AG10803 (cell line): ENCODE measurements around the gene VDR.
A peak's percentile ranks its signal among the peaks of the same experiment; 100 is the strongest.

Source experiments
- DNase-seq: peaks from one replicate; pipeline ENCODE4 v3.0.0; 2010; ENCODE audit warnings: low read depth
- H3K4me3 ChIP-seq: 2 replicates; pipeline ENCODE4 v1.5.1; 2011; ENCODE audit warnings: mild to moderate bottlenecking, low read length, control low read depth
- TF ChIP-seq, protein P1 (sequence below): conservative IDR thresholded peaks from 2 replicates; pipeline ENCODE4 v1.5.1; 2011; ENCODE audit warnings: mild to moderate bottlenecking, low read length, control low read depth, inconsistent platforms

The VDR gene

DNA sequence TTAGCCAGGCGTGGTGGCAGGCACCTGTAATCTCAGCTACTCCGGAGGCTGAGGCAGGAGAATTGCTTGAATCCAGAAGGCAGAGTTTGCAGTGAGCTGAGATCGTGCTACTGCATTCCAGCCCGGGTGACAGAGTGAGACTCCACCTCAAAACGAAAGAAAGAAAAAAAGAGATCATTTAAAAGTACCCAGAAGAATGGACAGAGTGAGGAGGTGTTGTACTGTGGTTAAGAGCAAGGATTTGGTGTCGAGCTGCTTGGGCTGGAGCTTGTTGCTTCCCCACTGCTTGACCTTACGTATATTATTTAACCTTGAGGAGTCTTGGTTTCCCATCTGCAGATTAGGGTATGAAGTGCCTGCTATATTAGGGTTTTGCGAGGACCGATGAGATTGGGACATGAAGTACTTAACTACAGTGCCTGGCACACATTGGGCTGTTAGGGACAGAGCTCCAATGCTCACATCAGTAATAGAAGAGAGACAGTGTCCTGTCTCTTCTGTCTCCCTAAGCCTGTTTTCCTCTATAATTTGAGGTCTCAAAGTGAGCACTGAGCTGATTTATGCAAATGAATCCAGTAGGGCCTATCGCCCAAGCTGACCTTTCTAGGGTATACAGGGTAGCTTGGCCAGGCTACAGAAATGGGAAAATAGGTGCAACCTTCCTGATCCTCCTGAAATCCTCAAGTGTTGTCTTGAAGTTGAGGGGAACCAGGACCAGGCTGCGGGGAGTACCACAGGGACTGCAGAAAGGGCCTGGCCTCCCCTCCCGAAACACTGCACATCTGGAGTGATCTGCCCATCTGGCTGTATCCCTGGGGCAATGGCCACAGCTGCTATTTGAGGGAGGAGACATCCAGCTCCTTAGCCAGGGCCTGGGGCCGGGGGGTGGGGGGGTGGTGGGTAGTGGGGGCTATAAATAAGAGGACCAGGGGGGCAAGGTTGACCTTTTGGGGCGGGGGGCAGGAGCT lies 76.5 kb downstream of the VDR start:
- DNase-seq, result no peak
- H3K4me3 ChIP-seq, result no peak overlapping the region
- TF ChIP-seq, protein P1, sequence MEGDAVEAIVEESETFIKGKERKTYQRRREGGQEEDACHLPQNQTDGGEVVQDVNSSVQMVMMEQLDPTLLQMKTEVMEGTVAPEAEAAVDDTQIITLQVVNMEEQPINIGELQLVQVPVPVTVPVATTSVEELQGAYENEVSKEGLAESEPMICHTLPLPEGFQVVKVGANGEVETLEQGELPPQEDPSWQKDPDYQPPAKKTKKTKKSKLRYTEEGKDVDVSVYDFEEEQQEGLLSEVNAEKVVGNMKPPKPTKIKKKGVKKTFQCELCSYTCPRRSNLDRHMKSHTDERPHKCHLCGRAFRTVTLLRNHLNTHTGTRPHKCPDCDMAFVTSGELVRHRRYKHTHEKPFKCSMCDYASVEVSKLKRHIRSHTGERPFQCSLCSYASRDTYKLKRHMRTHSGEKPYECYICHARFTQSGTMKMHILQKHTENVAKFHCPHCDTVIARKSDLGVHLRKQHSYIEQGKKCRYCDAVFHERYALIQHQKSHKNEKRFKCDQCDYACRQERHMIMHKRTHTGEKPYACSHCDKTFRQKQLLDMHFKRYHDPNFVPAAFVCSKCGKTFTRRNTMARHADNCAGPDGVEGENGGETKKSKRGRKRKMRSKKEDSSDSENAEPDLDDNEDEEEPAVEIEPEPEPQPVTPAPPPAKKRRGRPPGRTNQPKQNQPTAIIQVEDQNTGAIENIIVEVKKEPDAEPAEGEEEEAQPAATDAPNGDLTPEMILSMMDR, result no peak

DNA sequence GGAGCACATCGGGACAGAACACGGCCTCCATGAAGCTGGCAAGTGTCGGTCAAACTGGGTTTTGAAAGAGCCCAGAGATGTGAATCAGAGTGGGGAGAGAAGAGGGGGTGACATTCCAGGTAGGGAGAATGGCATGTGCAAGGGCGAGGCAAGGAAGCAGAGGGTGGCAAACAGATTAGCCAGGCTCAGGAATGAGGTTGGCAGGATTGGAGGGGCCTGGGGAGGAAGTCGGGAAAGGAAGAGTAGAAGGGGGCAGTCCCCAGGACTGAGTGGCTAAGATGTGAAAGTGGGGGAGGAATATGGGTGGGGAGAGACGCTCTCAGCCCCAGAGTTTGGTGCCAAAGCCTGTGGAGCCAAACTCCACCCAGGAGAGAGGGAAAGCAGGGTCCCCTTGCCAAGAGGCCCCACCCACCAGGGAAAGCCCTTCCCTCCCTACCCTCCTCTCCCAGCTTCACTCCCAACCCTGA lies 79.6 kb downstream of the VDR start:
- TF ChIP-seq, protein P1, result no peak
- no peak overlapping the region for H3K4me3 ChIP-seq
- no peak for DNase-seq

DNA sequence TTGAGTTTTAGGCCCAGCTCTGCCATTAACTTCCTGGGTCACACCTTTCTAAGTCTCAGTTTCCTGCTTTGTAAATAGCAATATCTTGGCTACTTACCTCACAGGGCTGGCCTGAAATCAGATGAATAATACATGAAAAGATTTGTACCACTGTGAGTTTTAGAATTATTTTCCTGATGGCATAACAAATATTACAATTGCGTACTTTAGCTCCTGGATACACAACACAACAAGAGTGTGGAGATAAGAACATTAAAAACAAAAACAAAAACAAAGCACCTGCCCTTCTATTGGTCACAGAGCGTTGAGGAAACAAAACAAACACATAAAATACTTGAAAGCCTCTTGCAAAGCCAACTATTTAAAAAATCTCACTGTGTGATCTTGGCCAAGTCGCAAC lies 80.2 kb downstream of the VDR start:
- no peak overlapping the region for H3K4me3 ChIP-seq
- TF ChIP-seq, protein P1, result no peak
- DNase-seq, result no peak

DNA sequence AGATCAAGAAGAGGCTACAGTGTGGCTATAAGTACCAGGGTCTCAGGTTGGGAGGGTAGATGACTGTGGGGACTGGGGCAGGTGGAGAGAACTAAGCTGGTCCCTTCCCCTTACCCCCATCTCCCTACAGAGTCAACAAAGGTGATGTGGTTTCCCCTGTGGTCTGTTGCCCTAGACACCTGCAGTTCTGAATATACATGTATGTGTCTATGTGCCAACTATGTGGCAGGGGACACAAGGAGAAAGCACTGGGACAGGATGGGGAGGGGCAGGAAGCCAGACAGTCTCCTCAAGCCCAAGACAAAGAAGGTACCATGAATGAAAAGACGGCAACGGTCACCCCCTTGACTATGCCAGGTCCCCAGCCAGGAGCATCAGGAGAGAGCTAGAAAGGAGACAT lies 80.6 kb downstream of the VDR start:
- no peak overlapping the region for H3K4me3 ChIP-seq
- TF ChIP-seq, protein P1, result no peak
- DNase-seq, result no peak

DNA sequence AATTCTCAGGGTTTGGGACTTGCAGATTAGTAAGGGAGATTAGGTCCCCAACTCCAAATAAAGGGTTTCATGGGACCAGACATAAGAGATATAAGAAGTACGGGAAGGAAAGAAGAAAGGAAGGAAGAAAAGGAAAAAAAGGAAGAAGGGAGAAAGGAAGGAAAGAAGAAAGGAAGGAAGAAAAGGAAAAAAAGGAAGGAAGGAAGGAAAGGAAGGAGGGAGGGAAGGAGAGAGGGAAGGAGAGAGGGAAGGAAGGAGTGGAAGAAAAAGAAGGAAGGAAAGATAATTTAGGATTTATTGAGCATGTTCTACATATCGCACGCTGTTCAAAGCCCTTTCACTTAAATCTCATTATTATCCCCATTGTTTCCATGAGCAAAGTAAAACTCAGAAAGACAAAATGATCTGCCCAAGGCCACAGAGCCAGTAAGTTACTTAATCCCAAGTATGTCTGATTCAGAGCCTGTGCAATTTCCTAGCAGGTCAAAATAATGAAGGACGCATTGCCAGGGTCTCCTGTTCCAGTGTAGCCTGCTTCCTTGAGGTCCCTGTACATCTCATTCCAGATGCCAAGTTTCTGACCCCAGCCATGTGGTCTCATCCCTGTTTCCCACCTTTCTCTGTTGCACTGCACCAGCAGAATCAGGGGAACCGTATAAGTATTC lies 81.2 kb downstream of the VDR start:
- TF ChIP-seq, protein P1, result no peak
- H3K4me3 ChIP-seq, result no peak overlapping the region
- DNase-seq, result peak; percentile 44

DNA sequence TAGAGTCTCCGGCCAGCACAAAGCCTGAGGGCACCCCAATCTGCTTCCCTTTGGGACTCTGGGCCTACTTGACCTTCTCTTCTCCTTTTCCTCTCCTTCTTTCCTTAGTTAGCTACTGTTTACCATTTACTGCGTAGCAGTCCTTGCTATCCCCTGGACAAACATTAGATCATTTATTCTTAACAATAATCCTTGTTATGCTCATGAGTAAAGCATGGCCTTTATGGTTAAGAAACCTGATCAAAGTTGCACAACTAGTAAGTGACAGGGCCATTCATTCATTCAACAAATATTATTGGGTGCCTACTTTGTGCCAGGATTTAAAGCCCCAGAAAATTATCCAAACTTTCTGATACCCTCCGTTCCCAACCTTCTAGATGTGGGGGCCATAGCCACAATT lies 81.9 kb downstream of the VDR start:
- no peak overlapping the region for H3K4me3 ChIP-seq
- TF ChIP-seq, protein P1, result no peak
- DNase-seq, result no peak
